Gastrocnemius medialis (tissue), 4 donors: ENCODE measurements around the gene AANAT. TPM values are rescaled to one million over a fixed set of nuclear protein-coding genes. Genes with fewer than 3 reads are reported as not detected.
A peak's percentile ranks its signal among the peaks of the same experiment; 100 is the strongest.
"Not testable (repeated sequence)": the region's sequence is repeated elsewhere in the genome, so short reads cannot be mapped to it uniquely, and the experiment has no call there.

Experiments
- ATAC-seq, 2 donors: fragments of 150-250 bp; one replicate each; pipeline ENCODE4 v1.9.1; 2016
- DNase-seq, 2 donors: peaks; one replicate each; pipeline ENCODE4 v3.0.0-alpha.2; 2019
- H3K27ac ChIP-seq, 4 donors: fragments of 200-600 bp; sonication (generic); 1 replicate in 1 of 4; 2 replicates in 3 of 4; pipeline ENCODE4 v1.5.1; 2016 to 2018; ENCODE audit warnings: mild to moderate bottlenecking in 2 of 4, moderate library complexity in 1 of 4
- H3K27me3 ChIP-seq, 3 donors: fragments of 200-600 bp; sonication (generic) in 2 of 3; 1 replicate in 1 of 3; 2 replicates in 2 of 3; pipeline versions ENCODE4 v1.5.1 to v1.6.0; 2016 to 2019; ENCODE audit warnings: mild to moderate bottlenecking in 1 of 3, moderate library complexity in 1 of 3
- H3K36me3 ChIP-seq, 2 donors: fragments of 200-600 bp; sonication (generic) in 1 of 2; one replicate each; pipeline ENCODE4 v1.5.1; 2017 to 2018
- H3K4me1 ChIP-seq, 2 donors: fragments of 200-600 bp; sonication (generic) in 1 of 2; one replicate each; pipeline ENCODE4 v1.5.1; 2016 to 2017; ENCODE audit warnings: mild to moderate bottlenecking in 2 of 2
- H3K4me3 ChIP-seq, 4 donors: fragments of 200-600 bp; sonication (generic) in 3 of 4; 1 replicate in 1 of 4; 2 replicates in 3 of 4; pipeline ENCODE4 v1.5.1; 2016 to 2019; ENCODE audit warnings: mild to moderate bottlenecking in 2 of 4
- H3K9me3 ChIP-seq, 3 donors: fragments of 200-600 bp; sonication (generic) in 2 of 3; 1 replicate in 1 of 3; 2 replicates in 2 of 3; pipeline ENCODE4 v1.5.1; 2016 to 2019
- CTCF ChIP-seq, 5 experiments: fragments of 450-650 bp in 3 of 5; fragments of 200-600 bp in 2 of 5; sonication (generic) in 2 of 5; IDR thresholded peaks in 4 of 5; conservative IDR thresholded peaks in 1 of 5; 1 replicate in 4 of 5; 2 replicates in 1 of 5; pipeline ENCODE4 v1.5.1; 2016 to 2019; ENCODE audit warnings: antibody characterized with exemption in 5 of 5, mild to moderate bottlenecking in 3 of 5, moderate library complexity in 3 of 5
- POLR2A ChIP-seq, 2 donors: fragments of 450-650 bp; IDR thresholded peaks; one replicate each; pipeline ENCODE4 v1.6.1; 2017; ENCODE audit warnings: antibody characterized with exemption in 2 of 2, mild to moderate bottlenecking in 2 of 2, moderate library complexity in 2 of 2
- in situ Hi-C, 4 donors: fragments of 200-750 bp; cut with MboI; loops; one replicate each; pipeline versions ENCODE4 v1.15.0 to v1.8.0; 2017; ENCODE audit warnings: low sequenced_read_pairs in 4 of 4
- intact Hi-C: fragments of 100-400 bp; cut with DNase I; formaldehyde crosslinking; loops from one replicate; pipeline ENCODE4 v1.15.1; 2023; ENCODE audit warnings: low total_unique reads
- total RNA-seq, 4 donors: library from RNA; depleted of rRNA; stranded (reverse); fragments of >200 nt; gene quantifications; one replicate each; pipeline versions ENCODE4 v1.1.0 to v1.2.3, GENCODE V29; 2016

Gene AANAT
- total RNA-seq, 4 donors from 2014 or later = not detected

GRCh38 chr17:76510831-76511244 lies 43.4 kb downstream of the AANAT start:
- no peak for TF ChIP-seq POLR2A (IDR thresholded peaks at IDR 0.05)
- no peak for TF ChIP-seq CTCF (IDR thresholded peaks at IDR 0.05 in 4 of 5, conservative IDR thresholded peaks at IDR 0.05 in 1 of 5)
- H3K27me3 ChIP-seq = no peaks in the 10 kb centered on the region
- H3K36me3 ChIP-seq = no peaks in the 10 kb centered on the region
- DNase-seq (no peak), ATAC-seq (no peak)
- no peak overlapping the region for H3K4me3 ChIP-seq
- no peaks in the 10 kb centered on the region for H3K9me3 ChIP-seq
- in situ Hi-C loops (no loop called here), intact Hi-C loops (no loop called here)
- H3K27ac ChIP-seq = peak overlapping the region in 1 of 4 donors; percentile 45
- H3K4me1 ChIP-seq = peaks cover 9 to 14% of the 10 kb centered on the region in 2 donors

GRCh38 chr17:76511668-76512365 lies 44.4 kb downstream of the AANAT start:
- H3K27me3 ChIP-seq = no peaks in the 10 kb centered on the region
- DNase-seq (no peak), ATAC-seq (no peak)
- peaks cover 14% of the 10 kb centered on the region in 2 donors for H3K4me1 ChIP-seq
- no peak for TF ChIP-seq CTCF (IDR thresholded peaks at IDR 0.05 in 4 of 5, conservative IDR thresholded peaks at IDR 0.05 in 1 of 5)
- TF ChIP-seq POLR2A (IDR thresholded peaks at IDR 0.05) = no peak
- H3K27ac ChIP-seq = no peak overlapping the region
- no peaks in the 10 kb centered on the region for H3K9me3 ChIP-seq
- no peaks in the 10 kb centered on the region for H3K36me3 ChIP-seq
- in situ Hi-C loops (no loop called here), intact Hi-C loops (no loop called here)
- no peak overlapping the region for H3K4me3 ChIP-seq

GRCh38 chr17:76512366-76513305 lies 45.2 kb downstream of the AANAT start:
- Histone ChIP-seq H3K36me3 (no peaks in the 10 kb centered on the region), H3K27me3 (no peaks in the 10 kb centered on the region), H3K4me3 (no peak overlapping the region), H3K9me3 (no peaks in the 10 kb centered on the region), H3K27ac (no peak overlapping the region), H3K4me1 (peaks cover 14% of the 10 kb centered on the region in 2 donors)
- in situ Hi-C loops = no loop called here
- ATAC-seq = no peak
- no peak for DNase-seq
- intact Hi-C loops = no loop called here
- TF ChIP-seq CTCF (IDR thresholded peaks at IDR 0.05 in 4 of 5, conservative IDR thresholded peaks at IDR 0.05 in 1 of 5) = no peak
- no peak for TF ChIP-seq POLR2A (IDR thresholded peaks at IDR 0.05)

GRCh38 chr17:76513306-76513692 lies 45.9 kb downstream of the AANAT start:
- in situ Hi-C loops = no loop called here
- H3K4me1 ChIP-seq = peaks cover 14% of the 10 kb centered on the region in 2 donors
- no peak for DNase-seq
- no peak overlapping the region for H3K4me3 ChIP-seq
- H3K36me3 ChIP-seq = no peaks in the 10 kb centered on the region
- TF ChIP-seq CTCF (IDR thresholded peaks at IDR 0.05 in 4 of 5, conservative IDR thresholded peaks at IDR 0.05 in 1 of 5) (no peak), POLR2A (IDR thresholded peaks at IDR 0.05) (no peak)
- H3K9me3 ChIP-seq = no peaks in the 10 kb centered on the region
- H3K27me3 ChIP-seq = no peaks in the 10 kb centered on the region
- no peak for ATAC-seq
- H3K27ac ChIP-seq = no peak overlapping the region
- intact Hi-C loops = no loop called here

GRCh38 chr17:76514355-76514754 lies 47.0 kb downstream of the AANAT start:
- H3K27me3 ChIP-seq, DNase-seq, H3K4me3 ChIP-seq, ATAC-seq, in situ Hi-C loops, intact Hi-C loops, H3K36me3 ChIP-seq, H3K9me3 ChIP-seq: not testable (repeated sequence)
- Histone ChIP-seq H3K27ac (peak overlapping the region; percentile 73 to 86 (median 82)), H3K4me1 (peaks cover 14% of the 10 kb centered on the region in 2 donors)
